HuH-7 (cell line): Measurements from ENCODE around the gene UBE2I.
"Not testable (repeated sequence)": the region's sequence is repeated elsewhere in the genome, so short reads cannot be mapped to it uniquely, and the experiment has no call there.

ENCODE experiments used
- DNase-seq: peaks from one replicate; pipeline ENCODE4 v3.0.0; 2011; ENCODE audit warnings: low spot score

The UBE2I gene

GRCh38 chr16:1277617-1278282 is 31.7 kb upstream of the UBE2I start:
- no peak for DNase-seq

DNA sequence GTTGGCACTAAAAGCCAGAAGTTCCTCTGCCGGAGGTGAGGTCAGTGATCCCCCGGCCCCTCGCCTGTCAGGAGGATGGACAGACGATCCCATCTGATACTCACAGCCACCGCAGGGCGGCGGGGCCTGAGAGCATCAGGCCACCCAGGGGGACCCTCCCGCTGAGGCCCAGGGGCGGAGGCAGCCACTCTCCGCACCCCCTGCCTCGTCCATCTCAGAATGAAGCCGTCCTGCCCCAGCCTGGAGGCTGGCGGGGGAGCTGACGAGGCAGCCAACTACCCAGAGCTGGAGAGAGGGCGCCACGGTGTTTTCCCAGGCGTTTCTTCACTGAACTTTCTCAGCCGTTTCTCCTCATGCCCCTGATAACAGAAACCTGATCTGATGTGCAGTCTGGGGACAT is 31.0 kb upstream of the UBE2I start:
- DNase-seq = no peak

DNA sequence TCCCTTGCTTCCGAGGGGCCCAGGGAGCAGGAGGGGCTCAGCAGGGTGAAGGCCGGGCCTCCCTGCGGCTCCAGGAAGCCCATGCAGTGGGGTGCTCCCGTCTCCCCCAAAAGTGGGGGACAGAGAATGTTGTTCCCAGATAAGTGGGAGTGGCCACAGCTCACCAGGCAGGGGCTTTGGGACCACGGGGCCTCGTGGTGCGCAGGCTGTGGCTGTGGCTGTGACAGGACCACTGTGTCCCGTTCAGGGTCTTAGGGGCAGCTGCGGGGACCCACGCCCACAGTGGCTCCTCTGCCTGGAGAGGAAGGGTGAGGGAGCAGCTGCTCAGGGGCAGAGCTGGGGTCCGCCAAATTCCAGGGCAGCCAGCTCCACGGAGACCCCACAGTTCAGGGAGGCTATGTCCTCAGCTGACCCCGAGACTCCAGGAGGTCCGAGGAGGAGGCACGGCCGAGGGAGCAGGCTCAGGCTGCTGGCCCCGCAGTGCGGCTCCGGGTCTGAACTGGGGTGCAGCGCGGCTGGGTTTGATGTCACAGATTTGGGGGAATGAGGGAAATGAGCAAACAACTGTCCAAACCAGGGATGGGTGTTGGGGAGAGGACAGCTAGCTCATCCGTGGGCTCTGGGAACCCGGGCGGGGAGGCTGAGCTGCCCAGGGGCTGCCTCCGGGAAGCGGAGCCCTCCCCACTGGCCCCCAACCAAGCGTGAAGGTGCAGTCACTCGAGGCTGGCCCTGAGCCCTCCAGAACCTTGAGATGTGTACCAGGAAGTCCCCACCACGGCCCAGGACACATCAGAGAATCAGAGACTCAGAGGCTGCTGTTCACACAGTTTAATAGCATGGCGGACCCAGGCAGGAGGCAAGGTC is 30.1 kb upstream of the UBE2I start:
- DNase-seq = no peak

- no peak for DNase-seq
Observed at GRCh38 chr16:1279945-1280589, 29.4 kb upstream of the UBE2I start.

- no peak for DNase-seq
Observed at GRCh38 chr16:1280783-1281182, 28.7 kb upstream of the UBE2I start.

DNA sequence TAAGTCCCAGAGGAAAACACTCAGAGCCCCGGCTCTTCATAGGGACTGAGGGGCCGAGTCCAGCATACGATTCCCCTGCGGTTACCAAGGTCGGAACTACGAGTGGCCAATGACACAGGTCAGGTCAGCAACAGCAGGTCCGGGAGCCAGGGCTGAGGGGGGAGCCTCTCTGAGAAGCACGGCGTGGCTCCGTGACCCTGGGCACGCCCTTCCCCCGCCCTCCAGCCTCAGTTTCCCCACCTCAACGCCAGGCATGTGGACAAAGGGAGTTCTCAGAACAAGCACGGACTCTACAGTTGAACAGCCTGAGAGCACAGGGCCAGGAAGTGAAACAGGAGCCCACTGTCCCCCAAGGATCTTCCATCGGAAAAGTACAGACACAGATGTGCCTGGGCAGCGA is 27.9 kb upstream of the UBE2I start:
- DNase-seq = no peak

- DNase-seq = no peak
Observed at GRCh38 chr16:1282324-1282973, 27.0 kb upstream of the UBE2I start.

- DNase-seq = no peak
Observed at GRCh38 chr16:1283296-1283695, 26.1 kb upstream of the UBE2I start.

- no peak for DNase-seq
Observed at GRCh38 chr16:1283996-1284616, 25.3 kb upstream of the UBE2I start.

DNA sequence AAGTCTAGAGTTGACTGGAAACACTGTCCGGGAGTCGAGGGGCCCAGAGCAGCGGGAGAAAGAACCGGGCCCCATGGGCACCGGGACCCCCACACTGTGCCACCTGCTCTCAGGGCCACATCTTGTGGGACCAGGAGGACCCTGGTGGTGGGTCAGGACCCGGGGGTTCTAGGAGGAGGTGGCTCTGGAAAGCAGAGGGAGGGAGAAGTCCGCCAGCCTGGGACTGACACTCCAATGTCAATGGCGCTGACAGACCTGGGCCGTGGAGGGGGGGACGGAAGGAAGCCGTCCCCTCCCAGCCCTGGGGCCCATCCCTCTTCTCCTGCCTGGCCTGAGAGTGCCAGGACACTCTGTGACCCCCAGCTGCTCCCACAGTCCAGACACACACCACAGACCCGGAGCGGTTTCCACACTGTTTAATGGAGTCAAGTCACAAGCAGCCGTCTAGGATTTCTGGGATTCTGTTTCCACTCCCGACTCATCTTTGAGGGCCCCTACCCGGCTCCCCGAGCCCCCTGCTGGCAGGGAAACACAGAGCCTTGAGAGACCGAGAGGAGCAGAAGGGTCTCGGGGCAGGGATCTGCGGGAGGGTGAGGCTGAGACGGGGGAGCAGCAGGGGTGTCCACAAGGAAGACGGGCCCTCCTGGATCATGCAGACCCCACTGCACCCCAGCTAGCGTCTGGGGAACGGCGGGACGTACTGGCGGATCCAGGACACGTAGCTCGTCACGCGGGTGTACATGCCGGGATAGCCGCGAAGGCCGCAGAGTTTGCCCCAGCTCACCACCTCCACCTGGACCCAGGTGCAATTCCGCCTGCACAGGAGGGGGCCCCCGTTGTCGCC is 23.5 kb upstream of the UBE2I start:
- DNase-seq = no peak

GRCh38 chr16:1286513-1287094 is 22.8 kb upstream of the UBE2I start:
- DNase-seq = no peak

- DNase-seq = no peak
Observed at GRCh38 chr16:1287982-1288670, 21.3 kb upstream of the UBE2I start.

GRCh38 chr16:1288813-1289476 is 20.5 kb upstream of the UBE2I start:
- no peak for DNase-seq

DNA sequence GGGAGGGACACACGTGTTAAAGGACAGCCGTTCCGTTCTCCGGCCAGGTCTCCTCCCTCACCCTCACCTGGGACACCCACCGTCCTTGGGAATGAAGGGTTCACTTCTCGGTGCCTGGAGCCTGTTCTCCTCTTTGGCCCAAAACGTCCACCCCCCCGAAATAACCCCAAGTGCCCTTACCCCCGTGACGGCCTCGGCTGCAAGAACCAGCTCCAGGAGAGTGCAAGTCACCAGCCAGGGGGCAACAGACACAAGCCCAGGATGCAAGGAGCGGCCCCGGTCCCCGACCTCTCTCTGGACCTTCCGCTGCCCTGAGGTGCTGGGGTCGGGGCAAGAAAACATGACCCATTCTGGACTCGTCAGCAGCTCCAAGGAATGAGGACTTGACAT is 20.0 kb upstream of the UBE2I start:
- no peak for DNase-seq

GRCh38 chr16:1290063-1290501 is 19.4 kb upstream of the UBE2I start:
- no peak for DNase-seq

DNA sequence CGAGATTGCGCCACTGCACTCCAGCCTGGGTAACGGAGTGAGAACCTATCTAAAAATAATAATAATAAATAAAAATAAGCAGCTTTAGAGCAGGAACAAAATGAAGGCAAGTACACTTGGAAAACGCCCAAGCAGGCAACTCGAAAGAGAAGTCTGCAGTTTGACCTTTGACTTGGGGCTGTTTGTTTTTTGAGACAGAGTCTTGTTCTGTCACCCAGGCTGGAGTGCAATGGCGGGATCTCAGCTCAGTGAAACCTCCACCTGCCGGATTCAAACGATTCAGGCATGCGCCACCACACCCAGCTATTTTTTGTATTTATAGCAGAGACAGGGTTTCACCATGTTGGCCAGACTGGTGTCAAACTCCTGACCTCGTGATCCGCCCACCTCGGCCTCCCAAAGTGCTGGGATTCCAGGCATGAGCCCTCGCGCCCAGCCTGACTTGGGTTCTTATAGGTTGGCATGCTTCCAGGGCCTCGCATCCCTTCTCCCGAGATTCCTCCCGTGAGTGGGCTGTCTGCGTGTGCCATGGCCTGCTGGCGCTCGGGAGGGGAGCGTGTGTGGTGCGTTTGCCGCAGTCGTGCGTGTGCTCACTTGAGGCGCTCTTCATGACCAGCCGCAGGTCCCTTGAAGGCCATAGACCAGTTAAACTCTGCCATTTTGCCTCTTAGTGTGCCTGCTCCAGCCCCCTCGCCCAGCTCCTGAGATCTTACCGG is 18.4 kb upstream of the UBE2I start:
- no peak for DNase-seq

DNA sequence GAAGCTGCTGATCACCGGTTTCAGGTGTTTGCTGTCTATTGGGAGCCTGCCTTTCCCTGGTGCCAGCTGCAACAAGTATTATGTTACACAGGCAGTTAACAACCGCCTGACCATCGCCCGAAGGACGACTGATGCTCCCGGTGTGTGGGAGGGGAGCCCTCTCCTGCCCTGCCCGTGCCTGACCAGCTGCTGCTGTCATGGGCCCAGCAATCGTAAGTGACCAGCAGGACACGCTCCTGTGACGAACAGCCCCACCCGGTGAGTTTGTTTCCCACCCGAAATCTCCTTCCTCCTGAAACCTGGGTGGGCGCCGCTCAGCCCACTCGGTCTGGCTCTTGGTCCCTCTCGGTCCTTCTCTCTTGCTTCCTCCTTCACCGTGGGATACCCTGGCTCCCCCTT is 17.9 kb upstream of the UBE2I start:
- DNase-seq = no peak

DNA sequence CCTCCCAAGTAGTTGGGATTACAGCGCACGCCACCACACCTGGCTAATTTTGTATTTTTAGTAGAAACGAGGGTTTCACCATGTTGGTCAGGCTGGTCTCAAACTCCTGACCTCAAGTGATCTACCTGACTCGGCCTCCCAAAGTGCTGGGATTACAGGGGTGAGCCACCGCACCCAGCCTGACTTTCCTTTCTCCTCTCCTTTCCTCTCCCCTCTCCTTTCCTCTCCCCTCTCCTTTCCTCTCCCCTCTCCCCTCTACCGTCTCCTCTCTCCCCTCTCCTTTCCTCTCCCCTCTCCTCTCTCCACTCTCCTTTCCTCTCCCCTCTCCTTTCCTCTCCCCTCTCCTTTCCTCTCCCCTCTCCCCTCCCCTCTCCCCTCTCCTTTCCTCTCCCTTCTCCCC is 17.2 kb upstream of the UBE2I start:
- not testable (repeated sequence) for DNase-seq

- not testable (repeated sequence) for DNase-seq
Observed at GRCh38 chr16:1292808-1293207, 16.6 kb upstream of the UBE2I start.
